Fibroblast of skin of right biceps (primary cell): ENCODE data around the gene EEPD1.

Experiments used
- DNase-seq: peaks from one replicate; pipeline ENCODE4 v3.0.0-alpha.2; 2013

The EEPD1 gene

DNA sequence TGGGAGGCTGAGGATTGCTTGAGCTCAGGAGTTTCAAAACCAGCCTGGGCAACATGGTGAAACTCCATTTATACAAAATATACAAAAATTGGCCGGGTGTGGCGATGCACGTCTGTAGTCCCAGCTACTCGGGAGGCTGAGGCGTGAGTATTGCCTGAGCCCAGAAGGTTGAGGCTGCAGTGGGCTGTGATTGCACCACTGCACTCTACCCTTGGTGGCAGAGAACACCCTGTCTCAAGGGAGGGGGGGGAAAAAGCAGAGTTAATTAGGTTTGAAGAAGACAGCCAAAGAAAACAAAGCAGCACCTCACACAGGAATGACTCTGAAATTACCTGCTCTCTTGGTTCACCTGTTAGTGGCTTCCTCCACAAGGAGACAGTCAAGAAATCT is 110.0 kb downstream of the EEPD1 start:
- no peak for DNase-seq

DNA sequence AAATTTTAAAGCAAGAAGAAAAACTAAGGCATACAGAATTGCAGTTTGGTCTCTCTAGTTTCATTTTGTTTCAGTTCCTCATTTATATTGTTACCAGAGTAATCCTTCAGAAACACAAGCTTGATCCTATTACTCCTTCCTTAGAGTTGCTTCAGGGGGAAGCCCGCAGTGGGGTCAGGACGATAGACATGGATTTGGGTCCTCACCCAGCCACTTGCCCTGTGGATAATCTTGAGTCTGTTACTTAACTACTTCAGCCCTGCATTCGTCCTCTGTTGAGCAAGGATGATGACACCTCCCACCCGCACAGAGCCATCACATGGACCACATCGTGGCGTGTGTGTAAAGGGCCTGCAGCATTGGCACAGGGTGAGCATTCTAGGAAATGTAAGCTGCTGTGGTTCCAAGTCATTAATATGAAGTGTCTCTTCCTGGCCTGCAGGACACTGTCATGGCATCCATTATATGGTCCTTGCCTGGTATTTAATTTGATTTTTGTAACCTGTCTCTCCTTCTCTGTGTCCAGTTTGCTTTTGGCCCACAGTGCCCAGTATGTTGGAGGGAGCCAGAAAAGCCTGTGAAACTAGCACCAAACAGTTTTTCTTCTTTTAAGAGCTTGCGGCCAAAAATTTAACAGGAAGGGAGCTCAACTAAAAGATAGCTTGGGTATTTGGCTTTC is 111.2 kb downstream of the EEPD1 start:
- DNase-seq = no peak

DNA sequence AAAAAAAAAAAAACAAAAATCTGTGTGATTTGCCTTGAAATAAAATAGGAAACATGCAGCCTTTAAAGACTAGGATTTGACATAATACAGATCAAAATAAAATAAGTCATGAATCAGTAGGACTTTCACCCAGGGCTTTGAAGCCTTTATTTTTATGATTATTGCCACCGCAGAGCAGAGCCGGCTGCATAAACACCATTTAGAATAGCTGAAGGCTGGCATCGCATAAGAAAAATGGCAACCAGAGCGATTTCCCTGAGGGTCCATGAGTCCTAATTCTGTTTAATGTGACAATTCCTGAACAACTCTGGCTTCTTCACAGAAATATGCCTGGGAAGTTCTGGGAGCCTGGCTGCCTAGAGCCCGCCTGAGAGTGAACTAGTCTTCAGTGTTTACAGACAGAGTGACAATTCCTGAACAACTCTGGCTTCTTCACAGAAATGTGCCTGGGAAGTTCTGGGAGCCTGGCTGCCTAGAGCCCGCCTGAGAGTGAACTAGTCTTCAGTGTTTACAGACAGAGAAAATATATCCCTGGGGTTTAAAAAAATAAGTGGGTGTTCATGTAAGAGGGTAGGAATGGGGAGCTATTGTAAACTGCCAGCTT is 112.0 kb downstream of the EEPD1 start:
- DNase-seq = no peak

DNA sequence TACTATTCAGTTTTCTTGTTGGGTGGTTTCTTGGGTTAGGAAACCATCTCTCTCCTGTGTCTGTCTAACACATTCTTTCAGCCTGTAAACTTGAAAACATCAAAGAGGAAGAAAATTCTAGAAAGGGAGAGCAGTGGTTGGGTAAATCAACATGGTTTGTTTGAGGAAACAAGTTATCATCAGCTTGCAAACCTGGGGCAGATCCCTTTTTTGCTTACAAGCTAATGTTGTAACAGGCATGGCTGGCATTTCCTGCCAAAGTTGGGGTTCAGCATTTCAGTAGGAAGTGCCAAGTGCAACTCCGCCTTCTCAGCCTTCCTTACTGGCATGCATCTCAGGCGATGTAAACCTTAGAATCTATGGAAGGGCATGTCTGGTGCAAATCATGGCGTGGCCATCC is 112.6 kb downstream of the EEPD1 start:
- DNase-seq = no peak

DNA sequence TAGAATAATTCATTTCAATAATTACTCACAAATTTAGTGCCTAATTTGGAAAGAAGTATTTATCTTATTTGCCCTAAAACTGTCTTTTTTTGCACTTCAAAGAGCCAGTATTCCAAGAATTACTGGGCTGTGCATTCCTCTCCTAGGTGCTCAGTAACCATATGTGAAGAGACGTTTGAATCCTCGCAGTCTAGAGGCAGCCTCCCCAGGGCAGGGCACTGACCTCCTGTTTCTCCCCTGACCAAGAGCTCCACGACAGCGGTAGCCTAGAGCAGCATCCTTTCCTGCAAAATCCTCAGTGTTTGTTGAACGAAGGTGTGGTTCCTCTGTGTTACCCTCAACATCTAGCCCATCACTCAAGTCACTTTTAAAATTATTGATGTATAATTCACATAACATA is 113.1 kb downstream of the EEPD1 start:
- DNase-seq = no peak

DNA sequence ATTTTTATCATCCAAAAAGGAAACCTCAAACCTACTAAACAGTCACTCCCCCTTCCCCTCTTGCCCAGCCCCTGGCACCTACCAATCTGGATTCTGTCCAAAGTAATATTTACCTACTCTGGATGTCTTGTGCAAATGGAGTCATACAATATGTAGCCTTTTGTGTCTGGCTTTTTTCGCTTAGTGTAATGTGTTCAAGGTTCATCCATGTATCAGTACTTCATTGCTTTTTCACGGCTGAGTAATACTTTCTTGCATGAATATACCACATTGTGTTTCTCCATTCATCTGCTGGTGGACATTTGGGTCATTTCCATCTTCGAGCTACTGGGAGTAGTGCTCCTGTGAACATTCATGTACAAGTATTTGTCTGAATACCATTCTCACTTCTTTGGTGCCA is 113.6 kb downstream of the EEPD1 start:
- DNase-seq = no peak

DNA sequence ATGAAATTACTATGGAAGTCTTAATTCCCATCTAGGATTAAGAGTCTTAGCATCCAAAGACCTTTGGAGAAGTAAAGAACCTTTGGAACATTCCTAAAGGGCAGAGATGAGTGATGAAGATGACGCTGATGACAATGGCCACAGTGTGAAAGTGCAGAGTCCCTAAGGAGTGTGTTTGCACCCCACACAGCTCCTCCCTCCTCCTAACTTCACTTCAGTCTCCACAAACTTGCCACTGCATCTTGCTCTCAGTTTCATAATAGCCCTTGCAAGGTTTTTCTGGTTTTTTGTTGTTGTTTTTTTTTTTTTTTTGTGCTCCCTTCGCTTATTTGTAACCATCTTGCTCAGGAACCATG is 119.1 kb downstream of the EEPD1 start:
- DNase-seq = no peak

DNA sequence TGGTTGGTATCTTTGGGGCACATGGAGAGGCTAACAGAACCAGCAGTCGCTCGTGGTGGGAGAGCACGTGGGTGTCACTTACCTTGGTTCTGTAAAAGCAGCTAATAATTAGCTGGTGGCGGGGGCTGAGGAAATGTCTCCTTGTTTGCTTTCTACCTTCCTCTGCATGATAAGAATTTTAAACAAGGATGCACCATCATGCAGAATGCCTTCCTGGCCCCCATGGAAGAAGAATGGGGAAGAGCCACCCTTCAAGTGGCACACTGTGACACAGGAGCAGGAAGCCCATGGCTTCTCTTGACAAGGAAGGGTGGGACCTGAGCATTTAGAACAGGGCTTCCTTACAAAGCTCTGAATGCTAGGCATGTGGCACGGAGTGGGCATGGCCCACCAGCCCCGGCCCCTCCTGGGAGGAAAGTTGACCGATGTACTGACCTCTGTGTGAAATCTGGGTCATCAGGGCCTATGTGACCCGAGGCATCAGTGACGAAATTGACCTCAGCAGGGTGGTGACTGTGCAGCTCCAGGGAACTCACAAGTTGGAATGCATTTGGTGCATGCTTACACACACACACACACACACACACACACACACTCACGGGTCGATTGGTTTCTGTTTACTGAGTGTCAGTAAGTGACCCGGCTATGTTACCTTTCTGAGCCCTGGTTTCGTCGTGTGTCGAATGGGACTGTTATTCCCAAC is 119.7 kb downstream of the EEPD1 start:
- DNase-seq = no peak

DNA sequence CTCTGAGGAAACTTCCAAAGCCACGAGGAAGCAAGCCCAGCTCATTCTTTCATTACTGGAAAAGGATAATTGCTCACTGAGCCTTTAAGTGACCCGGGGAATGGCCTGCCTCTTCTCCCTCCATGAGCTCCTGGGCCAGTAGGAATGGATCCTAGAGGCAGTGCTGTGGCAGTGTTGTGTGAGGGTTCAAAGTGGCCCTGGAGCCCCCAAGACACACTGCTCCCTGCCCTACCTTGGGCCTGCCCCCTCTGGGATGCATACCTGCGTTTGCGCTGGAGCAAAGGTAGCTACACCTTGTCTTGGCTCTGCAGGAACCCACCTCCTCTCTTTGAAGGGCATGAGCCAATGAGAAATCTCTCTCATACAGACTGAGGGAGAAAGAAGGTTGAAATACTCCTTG is 120.8 kb downstream of the EEPD1 start:
- DNase-seq = no peak

DNA sequence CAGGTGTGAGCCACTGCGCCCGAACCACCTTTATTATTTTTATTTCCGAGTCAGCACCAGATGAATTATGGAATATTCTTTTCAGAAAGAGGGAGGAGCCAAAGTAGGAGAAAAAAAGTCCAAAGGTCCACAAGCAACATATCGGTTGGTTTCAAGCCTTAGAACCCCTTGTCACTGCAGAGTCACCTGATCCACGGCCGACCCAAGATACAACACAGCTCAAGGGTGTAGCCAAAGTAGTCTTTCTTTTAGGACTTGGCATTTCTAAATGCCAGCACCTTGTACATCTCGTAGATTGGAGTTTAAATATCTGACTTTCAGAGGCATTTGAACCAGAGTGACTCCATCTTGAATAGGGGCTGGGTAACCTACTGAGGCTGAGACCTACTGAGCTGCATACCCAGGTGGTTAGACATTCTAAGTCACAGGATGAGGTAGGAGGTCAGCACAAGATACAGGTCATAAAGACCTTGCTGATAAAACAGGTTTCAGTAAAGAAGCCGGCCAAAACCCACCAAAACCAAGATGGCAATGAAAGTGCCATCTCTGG is 122.8 kb downstream of the EEPD1 start:
- DNase-seq = no peak

DNA sequence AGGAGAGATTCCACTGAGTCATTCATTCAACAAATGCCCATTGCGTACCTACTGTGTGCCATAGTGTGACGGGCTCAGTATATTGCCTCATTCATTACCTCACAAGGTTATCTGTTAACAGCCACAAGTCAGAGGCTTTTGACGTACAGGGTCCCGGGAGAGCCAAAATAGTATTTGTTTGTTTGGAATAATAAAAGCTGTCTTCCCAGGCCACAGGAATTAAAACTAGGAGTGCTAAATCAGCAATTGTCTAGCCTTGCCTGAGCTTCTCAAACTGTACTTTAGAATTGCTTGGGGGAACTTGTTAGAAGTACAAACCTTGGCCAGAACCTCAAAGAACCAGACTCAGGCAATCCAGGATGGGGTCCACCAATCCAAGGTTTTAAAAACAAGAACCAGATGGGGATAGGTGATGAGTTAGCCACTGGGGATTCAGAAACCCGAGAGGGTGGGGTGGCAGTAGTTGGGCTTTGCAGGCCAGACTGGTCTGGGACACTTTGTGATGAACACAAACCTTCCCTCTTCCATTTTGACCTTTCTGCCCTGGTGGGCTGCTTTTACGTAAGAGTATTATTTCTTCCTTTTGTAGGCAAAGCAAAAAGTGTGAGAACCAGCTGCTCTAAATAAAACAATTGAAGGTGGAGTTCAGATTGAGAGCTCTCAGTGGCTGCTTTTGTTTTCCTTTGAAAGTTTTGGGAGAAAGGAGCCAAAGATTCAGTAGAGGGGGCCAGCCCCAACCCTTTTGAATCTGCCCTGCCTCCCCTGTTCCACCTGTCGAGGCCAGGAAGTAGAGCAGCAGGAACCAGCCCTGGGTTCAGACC is 123.6 kb downstream of the EEPD1 start:
- no peak for DNase-seq

DNA sequence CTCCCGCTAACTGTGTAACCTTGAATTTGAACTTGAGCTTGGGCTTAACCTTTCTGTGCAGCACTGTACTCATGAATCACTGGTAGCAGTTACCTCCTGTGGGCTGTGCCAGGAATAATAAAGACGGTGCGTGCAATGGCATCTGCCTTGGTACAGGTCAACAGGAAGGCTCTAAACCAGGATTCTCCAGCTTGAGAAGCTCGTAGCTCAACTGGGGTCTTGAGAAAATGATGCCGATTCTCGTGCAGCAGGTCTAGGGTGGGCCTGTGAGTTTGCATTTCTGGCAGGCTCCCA is 124.1 kb downstream of the EEPD1 start:
- DNase-seq = no peak

DNA sequence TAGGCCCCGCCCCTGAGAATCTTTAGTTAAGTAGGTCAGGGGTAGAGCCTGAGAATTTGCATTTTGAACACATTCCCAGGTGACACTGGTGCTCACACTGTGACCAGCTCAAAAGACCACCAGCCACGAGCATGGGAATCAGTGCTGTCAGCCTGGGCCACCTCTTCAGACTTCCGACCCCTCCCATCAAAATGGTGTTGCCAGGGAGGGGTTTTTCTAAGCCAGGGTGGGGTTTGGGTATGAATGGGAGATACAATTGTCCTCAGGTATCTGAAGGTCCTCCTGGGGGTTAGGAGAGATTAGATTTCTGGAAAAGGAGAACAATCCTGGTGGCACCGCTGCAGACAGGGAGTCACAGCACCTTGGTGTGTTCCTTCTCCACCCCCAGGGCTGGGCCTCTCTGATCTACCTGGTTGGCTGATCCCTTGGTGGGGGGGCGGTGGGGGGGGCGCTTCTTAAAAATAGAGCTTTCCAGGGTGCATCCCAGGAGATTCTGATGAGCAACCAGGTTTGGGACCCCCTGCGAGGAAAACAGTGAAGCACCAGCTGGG is 125.1 kb downstream of the EEPD1 start:
- DNase-seq = no peak

DNA sequence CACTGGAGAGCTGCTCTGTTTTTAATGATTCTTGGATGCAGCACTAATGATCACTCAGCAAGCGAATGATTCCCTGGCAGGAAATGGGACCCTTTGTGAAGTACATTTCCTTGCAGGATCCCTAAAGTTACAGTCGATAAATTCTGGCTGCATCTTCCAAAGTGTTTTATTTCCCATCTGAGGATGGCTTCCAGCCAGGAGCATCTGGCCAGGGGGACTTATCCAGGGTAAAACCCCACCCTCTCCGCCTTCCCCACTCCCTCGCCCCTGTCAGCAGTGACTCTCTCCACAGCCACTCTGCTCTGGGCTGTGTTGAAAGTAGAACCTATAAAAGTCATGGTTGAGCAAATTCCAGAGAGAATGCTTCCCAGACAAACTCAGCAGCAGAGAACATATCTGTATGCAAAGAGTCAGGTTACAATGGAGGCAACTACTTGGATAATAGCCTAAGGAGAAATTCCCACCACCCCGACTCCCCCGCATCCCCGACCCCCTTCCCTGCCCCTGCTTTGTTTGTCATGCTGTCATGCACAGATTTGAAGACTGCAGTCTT is 125.6 kb downstream of the EEPD1 start:
- DNase-seq = peak; percentile 83

DNA sequence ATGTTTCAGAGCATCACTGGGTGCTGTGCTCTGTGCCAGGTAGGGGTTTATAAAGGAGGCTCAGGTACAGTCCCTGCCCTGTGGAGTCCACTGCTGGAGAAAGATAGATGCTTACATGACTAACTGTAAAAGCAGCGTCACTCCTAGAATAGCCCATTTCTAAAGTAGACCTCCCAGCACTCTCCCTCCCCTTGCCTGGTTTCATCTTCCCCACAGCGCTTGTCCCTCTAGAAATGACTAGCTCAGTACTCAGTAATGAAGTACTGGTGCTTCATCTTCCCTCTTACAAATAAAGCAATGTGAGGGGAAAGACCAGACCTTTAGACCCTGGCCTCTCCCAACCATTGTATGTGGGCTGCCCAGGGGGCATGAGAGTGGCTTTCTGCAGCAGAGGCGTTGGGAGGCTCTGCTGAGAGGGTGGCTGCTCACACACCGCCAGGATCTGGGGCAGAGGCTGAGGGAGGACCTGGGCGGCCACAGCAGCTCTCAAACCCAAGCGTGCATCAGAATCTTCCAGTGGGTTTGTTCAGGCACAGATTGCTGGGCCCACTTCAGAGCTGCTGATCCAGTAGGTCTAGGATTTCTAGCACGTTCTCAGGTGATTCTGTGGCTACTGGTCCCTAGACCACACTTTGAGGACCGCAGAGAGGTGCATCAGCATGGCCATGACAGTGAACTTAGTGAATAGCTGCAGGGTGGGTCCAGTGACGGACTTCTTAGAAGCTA is 126.3 kb downstream of the EEPD1 start:
- peak; percentile 67 for DNase-seq

DNA sequence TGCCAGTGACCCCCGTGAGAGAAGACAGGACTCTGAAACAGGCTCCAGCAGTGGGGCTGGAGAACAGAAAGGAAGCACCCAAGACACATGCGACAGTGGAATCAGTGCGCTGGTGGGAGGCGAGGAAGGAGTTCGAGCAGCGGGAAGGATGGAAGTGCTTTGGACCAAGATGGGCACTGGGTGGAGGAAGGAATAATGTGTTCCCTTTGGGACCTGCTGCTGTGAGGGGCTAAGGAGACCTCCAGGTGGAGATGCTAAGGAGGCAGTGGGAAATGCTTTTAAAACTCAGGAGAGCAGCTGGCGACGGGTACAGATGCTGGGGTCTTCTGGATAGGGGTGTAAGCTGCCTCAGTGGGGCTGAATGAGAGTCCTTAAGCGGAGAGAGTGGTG is 126.9 kb downstream of the EEPD1 start:
- no peak for DNase-seq

DNA sequence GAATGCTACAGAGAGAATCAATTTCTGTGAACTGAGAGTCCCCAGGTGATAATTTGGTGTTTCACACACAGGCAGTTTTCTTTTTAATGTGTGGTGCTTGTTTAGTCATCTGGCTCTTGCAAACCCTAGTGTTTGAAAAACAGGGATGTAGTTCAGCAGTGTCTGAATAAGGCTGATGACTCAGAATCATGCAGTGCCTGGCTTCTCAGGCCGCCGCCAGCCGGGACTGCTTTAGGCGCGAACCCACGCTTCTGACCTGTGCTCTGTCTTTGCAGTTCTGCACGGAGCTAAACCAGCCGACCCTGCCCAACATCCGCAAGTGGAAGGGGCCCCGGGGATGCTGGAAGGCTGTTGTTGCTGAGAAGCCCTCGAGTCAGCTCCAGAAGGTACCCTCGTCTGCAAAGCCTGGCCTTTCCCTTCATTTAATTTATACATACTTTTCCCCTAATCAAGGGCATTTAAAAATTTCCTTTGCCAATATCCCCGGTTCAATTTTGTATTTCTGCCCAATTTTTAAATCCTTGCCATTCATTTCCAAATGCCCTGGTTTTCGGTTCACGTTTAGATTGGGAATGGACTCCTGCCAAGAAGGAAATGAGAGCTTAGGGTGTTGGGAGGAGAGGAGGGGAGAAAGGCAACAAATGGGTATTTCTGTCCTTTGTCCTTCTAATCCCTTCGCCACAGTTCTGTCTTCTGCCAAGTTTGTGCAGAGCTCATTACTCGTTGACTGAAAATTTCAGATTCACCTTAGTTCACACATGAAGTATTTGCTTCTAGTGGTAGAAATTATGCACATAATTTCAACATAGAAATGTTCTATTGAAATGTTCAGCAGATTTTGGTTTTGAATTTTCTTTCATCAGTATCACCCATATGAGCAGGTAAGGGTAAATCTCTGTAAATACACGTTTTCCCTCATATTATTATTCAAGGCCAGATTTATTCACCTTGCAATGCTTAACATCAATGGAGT is 128.1 kb downstream of the EEPD1 start:
- DNase-seq = peak; percentile 84

DNA sequence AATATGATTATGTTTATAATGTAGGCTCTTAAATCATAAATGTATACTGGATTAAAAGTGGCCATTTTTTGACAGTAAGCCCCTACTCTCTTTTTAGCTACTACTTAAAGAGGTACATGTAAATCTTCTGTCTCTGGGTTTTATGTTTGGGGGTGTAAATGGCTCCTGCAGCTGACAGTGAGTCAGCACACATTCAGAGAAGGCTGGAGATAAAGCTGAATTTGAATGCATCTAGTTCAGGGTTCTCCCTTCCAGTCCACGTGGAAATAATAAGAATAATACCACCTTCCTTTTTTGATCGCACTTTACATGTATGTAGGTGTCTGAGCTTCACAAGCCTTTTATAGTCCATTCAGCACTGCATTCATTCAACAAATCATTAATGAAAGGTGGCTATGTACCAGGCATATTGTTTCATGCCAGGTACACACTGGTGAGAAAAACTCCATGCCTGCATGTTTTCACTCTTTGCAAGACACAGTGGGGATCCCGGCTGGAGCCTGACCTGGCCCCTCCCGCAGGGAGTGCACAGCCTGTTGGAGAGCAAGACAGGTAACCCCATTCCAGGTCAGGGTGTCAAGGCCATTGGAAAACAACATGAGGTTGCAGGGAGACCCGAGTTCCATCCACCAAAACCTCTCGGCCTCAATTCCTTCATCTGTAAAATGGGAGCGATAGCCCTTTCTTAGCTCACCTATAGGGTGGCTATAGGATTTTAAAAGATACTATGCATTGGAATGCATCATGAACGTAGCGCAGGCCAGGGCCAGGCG is 129.1 kb downstream of the EEPD1 start:
- no peak for DNase-seq

DNA sequence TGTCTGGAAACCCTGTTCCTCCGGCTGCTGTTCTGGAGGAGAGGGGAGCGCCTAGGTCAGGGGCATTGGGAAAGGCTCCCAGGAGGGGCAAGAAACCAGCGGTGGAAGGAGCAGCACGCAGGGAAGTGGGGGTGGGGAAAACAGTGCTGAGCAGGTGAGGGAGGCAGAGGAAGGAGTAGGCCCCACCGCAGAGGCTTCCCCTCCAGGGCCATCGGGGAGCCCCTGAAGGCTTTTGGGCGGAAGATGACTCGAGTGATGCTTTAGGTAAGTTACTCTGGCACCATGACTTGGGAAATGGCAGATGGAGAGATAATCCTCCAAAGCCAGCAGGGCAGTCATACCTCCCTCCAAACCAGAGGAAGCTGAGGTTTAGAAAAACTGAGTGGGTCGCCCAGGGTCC is 130.1 kb downstream of the EEPD1 start:
- no peak for DNase-seq

DNA sequence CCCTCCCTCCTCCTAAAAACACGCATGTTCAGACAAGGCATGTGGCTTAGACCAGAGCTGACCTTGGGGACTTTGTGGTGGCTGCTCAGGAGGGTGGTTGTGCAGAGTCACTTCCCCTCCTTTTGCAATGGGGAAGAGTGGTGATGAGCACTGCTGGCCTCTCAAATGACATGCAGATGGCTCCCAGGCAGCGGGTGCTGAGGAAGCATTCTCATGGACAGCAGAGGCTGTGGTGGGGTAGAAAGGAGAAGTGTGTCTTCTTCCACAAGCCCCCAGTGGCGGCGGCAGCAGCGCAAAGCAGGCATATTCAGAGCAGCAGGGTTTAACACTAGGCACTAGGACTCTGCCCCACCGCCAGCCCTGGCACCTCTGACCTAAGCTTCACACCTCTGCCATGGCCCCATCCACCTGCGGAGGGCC is 130.7 kb downstream of the EEPD1 start:
- peak; percentile 37 for DNase-seq
